ENCODE measurements around the gene CYBB.
A peak's percentile ranks its signal among the peaks of the same experiment; 100 is the strongest.

Gene CYBB

GRCh38 chrX:37846558-37846933, 66.7 kb downstream of the CYBB start:
- H4K20me1 ChIP-seq (ENCODE audit: insufficient read depth, low read length): no peaks in the 10 kb centered on the region
- TF ChIP-seq EZH2 (optimal IDR thresholded peaks at IDR 0.05; ENCODE audit: low read depth, low read length) (no peak), EZH2phosphoT487 (IDR thresholded peaks at IDR 0.05; ENCODE audit: low read length) (no peak), CTCF (IDR thresholded peaks at IDR 0.05; ENCODE audit: low read length) (no peak)
- DNase-seq: no peak
- H3K27me3 ChIP-seq (replicated peaks; ENCODE audit: insufficient read depth, low read length): no peaks in the 10 kb centered on the region
- H3K9ac ChIP-seq (ENCODE audit: low read length): peak overlapping the region; percentile 65; the same call in 1 of the 2 replicates
- peak overlapping the region; percentile 71 for H3K4me3 ChIP-seq (ENCODE audit: low read length)
- H3K9me3 ChIP-seq (replicated peaks; ENCODE audit: insufficient read depth, low read length): no peaks in the 10 kb centered on the region
- H3K27ac ChIP-seq (ENCODE audit: low read length): no peak overlapping the region
- peak overlapping the region; percentile 54; the same call in 1 of the 2 replicates for H3K4me2 ChIP-seq (ENCODE audit: low read depth, low read length)
- H3F3A ChIP-seq (ENCODE audit: insufficient read depth, low read length): no peaks in the 10 kb centered on the region
- no peaks in the 10 kb centered on the region for H3K9me2 ChIP-seq (replicated peaks; ENCODE audit: insufficient read depth, low read length)
- H2AFZ ChIP-seq (ENCODE audit: low read length): peak overlapping the region; percentile 75
- no peaks in the 10 kb centered on the region for H3K79me2 ChIP-seq (ENCODE audit: low read length)
- H3K4me1 ChIP-seq (ENCODE audit: low read length): no peaks in the 10 kb centered on the region
- H3K36me3 ChIP-seq (replicated peaks; ENCODE audit: insufficient read depth, low read length): no peaks in the 10 kb centered on the region

GRCh38 chrX:37846934-37847732, 67.3 kb downstream of the CYBB start, which contains the start of gene DYNLT3:
Gene DYNLT3 (minus strand): TSS chrX:37847571. CDS start chrX:37847510, 61 bp downstream.
- H3K4me2 ChIP-seq (ENCODE audit: low read depth, low read length): peak within 1 kb of the TSS; percentile 54
- no peaks in the 10 kb centered on the region for H3F3A ChIP-seq (ENCODE audit: insufficient read depth, low read length)
- H3K9me3 ChIP-seq (replicated peaks; ENCODE audit: insufficient read depth, low read length): no peaks in the 10 kb centered on the region
- no peak within 1 kb of the TSS for H3K27ac ChIP-seq (ENCODE audit: low read length)
- peak within 1 kb of the TSS; percentile 71 for H3K4me3 ChIP-seq (ENCODE audit: low read length)
- H3K9ac ChIP-seq (ENCODE audit: low read length): peak within 1 kb of the TSS; percentile 65
- H3K36me3 ChIP-seq (replicated peaks; ENCODE audit: insufficient read depth, low read length): no peaks in the 10 kb centered on the region
- H4K20me1 ChIP-seq (ENCODE audit: insufficient read depth, low read length): no peaks in the 10 kb centered on the region
- H3K9me2 ChIP-seq (replicated peaks; ENCODE audit: insufficient read depth, low read length): no peaks in the 10 kb centered on the region
- no peaks in the 10 kb centered on the region for H3K4me1 ChIP-seq (ENCODE audit: low read length)
- H2AFZ ChIP-seq (ENCODE audit: low read length): peak within 1 kb of the TSS; percentile 75
- peak; percentile 81 for DNase-seq
- no peaks in the 10 kb centered on the region for H3K79me2 ChIP-seq (ENCODE audit: low read length)
- H3K27me3 ChIP-seq (replicated peaks; ENCODE audit: insufficient read depth, low read length): no peaks in the 10 kb centered on the region
- TF ChIP-seq EZH2phosphoT487 (IDR thresholded peaks at IDR 0.05; ENCODE audit: low read length): no peak
- TF ChIP-seq EZH2 (optimal IDR thresholded peaks at IDR 0.05; ENCODE audit: low read depth, low read length): no peak
- no peak for TF ChIP-seq CTCF (IDR thresholded peaks at IDR 0.05; ENCODE audit: low read length)

- TF ChIP-seq EZH2 (optimal IDR thresholded peaks at IDR 0.05; ENCODE audit: low read depth, low read length): no peak
- TF ChIP-seq EZH2phosphoT487 (IDR thresholded peaks at IDR 0.05; ENCODE audit: low read length): no peak
- no peak for TF ChIP-seq CTCF (IDR thresholded peaks at IDR 0.05; ENCODE audit: low read length)
- Histone ChIP-seq H4K20me1 (ENCODE audit: insufficient read depth, low read length) (no peaks in the 10 kb centered on the region), H3K27ac (ENCODE audit: low read length) (no peak overlapping the region), H3K4me3 (ENCODE audit: low read length) (peak overlapping the region; percentile 71), H3K9me3 (replicated peaks; ENCODE audit: insufficient read depth, low read length) (no peaks in the 10 kb centered on the region), H3K4me2 (ENCODE audit: low read depth, low read length) (peak overlapping the region; percentile 53), H3K4me1 (ENCODE audit: low read length) (no peaks in the 10 kb centered on the region), H3K9ac (ENCODE audit: low read length) (peak overlapping the region; percentile 32; the same call in 1 of the 2 replicates), H3K79me2 (ENCODE audit: low read length) (no peaks in the 10 kb centered on the region), H3K27me3 (replicated peaks; ENCODE audit: insufficient read depth, low read length) (no peaks in the 10 kb centered on the region), H3K9me2 (replicated peaks; ENCODE audit: insufficient read depth, low read length) (no peaks in the 10 kb centered on the region), H2AFZ (ENCODE audit: low read length) (peak overlapping the region; percentile 75), H3K36me3 (replicated peaks; ENCODE audit: insufficient read depth, low read length) (no peaks in the 10 kb centered on the region), H3F3A (ENCODE audit: insufficient read depth, low read length) (no peaks in the 10 kb centered on the region)
- no peak for DNase-seq
These were observed 67.9 kb downstream of the CYBB start for GRCh38 chrX:37847733-37848197.

Measured in MM.1S (cell line).